ENCODE data around the gene FREY1. TPM values are rescaled to one million over a fixed set of nuclear protein-coding genes. Genes with fewer than 3 reads are reported as not detected.

FREY1 gene
- total and polyA plus RNA-seq, 2 of the 8 experiments (the other 6 are each of a cell fraction or from before 2014, with no cell fraction given): 0.32 to 1.1 TPM

GRCh38 chr11:45948356-45948755 lies 41.3 kb upstream of the FREY1 start:
- CTCF ChIA-PET (ENCODE audit: partially characterized antibody): interaction anchor here (1.1 to 3.6 kb wide), 5 partner anchors 11 to 169 kb away, joined by 3 to 18 read pairs (median 4); no protein-coding TSS in a partner anchor
- no peak overlapping the region for H3K27ac ChIP-seq (ENCODE audit: low read depth, low read length)
- no peak overlapping the region for H4K8ac ChIP-seq (ENCODE audit: extremely low read depth, insufficient read depth, low read length)

More at GRCh38 chr11:45948356-45948755, 41.3 kb upstream of the FREY1 start:
- peaks cover 0 to 41% (median 29%) of the 10 kb centered on the region in 4 experiments for H3K36me3 ChIP-seq (ENCODE audit: control insufficient read depth in 2 of 4, insufficient read depth in 4 of 4, low read length in 3 of 4)
- H3K4me3 ChIP-seq (ENCODE audit: extremely low read depth in 1 of 4, insufficient read depth in 2 of 4, low read depth in 3 of 4, low read length in 4 of 4): no peak overlapping the region
- H3K4me1 ChIP-seq (replicated peaks in 1 of 4; ENCODE audit: control insufficient read depth in 3 of 4, insufficient read depth in 4 of 4, low read length in 3 of 4): no peaks in the 10 kb centered on the region
- H3K23me2 ChIP-seq (ENCODE audit: low read depth, low read length): no peaks in the 10 kb centered on the region
- no peak overlapping the region for H3K9ac ChIP-seq (replicated peaks in 1 of 4; ENCODE audit: extremely low read depth in 1 of 4, low read depth in 3 of 4, low read length in 3 of 4)
- no peak overlapping the region for H3K23ac ChIP-seq (ENCODE audit: insufficient read length)
- whole genome bisulfite sequencing, 2 experiments (ENCODE audit: extremely low coverage in 1 of 2, insufficient coverage in 1 of 2, insufficient read length in 1 of 2, insufficient replicate concordance in 2 of 2, low coverage in 1 of 2, low lambda C conversion rate in 2 of 2, missing lambda C conversion rate in 1 of 2): 96% methylated on average over 3 of the region's 3 CpGs; no CpG with 5 or more reads in 1 of the 2 experiments
- POLR2A ChIA-PET (ENCODE audit: partially characterized antibody): interaction anchor here (0.9 kb wide), 1 partner anchor 25 kb away, joined by 3 read pairs; no protein-coding TSS in a partner anchor
- DNase-seq (ENCODE audit: low read depth in 1 of 2, low spot score in 2 of 2) (no peak), FAIRE-seq (no peak)
- H2AFZ ChIP-seq (ENCODE audit: low read length): no peak overlapping the region
- H3K9me3 ChIP-seq (ENCODE audit: insufficient read depth in 2 of 2, low read depth in 1 of 2, low read length in 1 of 2): no peaks in the 10 kb centered on the region
- H2BK20ac ChIP-seq (ENCODE audit: low read length): no peak overlapping the region
- H3K4ac ChIP-seq (replicated peaks; ENCODE audit: insufficient read length, low read depth, low read length): no peak overlapping the region
- no peak overlapping the region for H2BK12ac ChIP-seq (ENCODE audit: low read depth, low read length)
- H2BK120ac ChIP-seq (replicated peaks; ENCODE audit: low read depth, low read length): no peak overlapping the region
- H3K56ac ChIP-seq (replicated peaks; ENCODE audit: insufficient read length, low read depth, low read length): no peak overlapping the region
- H4K5ac ChIP-seq (ENCODE audit: insufficient read length, low read depth, low read length): no peak overlapping the region
- no peak overlapping the region for H4K91ac ChIP-seq (replicated peaks; ENCODE audit: insufficient read length, low read length)
- H2AK5ac ChIP-seq (ENCODE audit: low read depth, low read length): no peak overlapping the region
- no peak overlapping the region for H3K18ac ChIP-seq (ENCODE audit: extremely low read depth, low read length)
- no peaks in the 10 kb centered on the region for H3K27me3 ChIP-seq (replicated peaks in 1 of 4; ENCODE audit: control insufficient read depth in 3 of 4, extremely low read depth in 1 of 4, insufficient read depth in 3 of 4, low read length in 3 of 4)
- H4K20me1 ChIP-seq (replicated peaks in 1 of 2; ENCODE audit: control insufficient read depth in 1 of 2, insufficient read depth in 2 of 2, low read length in 2 of 2): no peaks in the 10 kb centered on the region
- no peak overlapping the region for H3K4me2 ChIP-seq (ENCODE audit: insufficient read depth in 1 of 2, low read depth in 2 of 2, low read length in 2 of 2)
- H3K79me1 ChIP-seq (ENCODE audit: low read depth, low read length): no peaks in the 10 kb centered on the region
- no peak overlapping the region for H2BK5ac ChIP-seq (ENCODE audit: low read depth, low read length)
- no peaks in the 10 kb centered on the region for H3K79me2 ChIP-seq (ENCODE audit: control insufficient read depth in 1 of 2, insufficient read depth in 2 of 2, low read length in 2 of 2)
- TF ChIP-seq RBBP5 (IDR thresholded peaks at IDR 0.05; ENCODE audit: borderline replicate concordance, low read depth, low read length): no peak
- no peak for TF ChIP-seq BRCA1 (IDR thresholded peaks at IDR 0.05; ENCODE audit: low read depth, low read length)
- TF ChIP-seq KDM1A (IDR thresholded peaks at IDR 0.05; ENCODE audit: borderline replicate concordance, low read length): no peak
- no peak for TF ChIP-seq RAD21 (IDR thresholded peaks at IDR 0.05 in 1 of 2, conservative IDR thresholded peaks at IDR 0.05 in 1 of 2; ENCODE audit: low read depth in 2 of 2, low read length in 2 of 2)
- no peak for TF ChIP-seq FOSL1 (IDR thresholded peaks at IDR 0.05; ENCODE audit: insufficient read depth, low read depth, low read length)
- no peak for TF ChIP-seq POLR2AphosphoS5 (IDR thresholded peaks at IDR 0.05; ENCODE audit: low read depth, low read length)
- no peak for TF ChIP-seq CBX8 (IDR thresholded peaks at IDR 0.05; ENCODE audit: borderline replicate concordance, low read depth, low read length)
- TF ChIP-seq TAF1 (IDR thresholded peaks at IDR 0.05; ENCODE audit: low read depth, low read length): no peak
- no peak for TF ChIP-seq TBP (IDR thresholded peaks at IDR 0.05; ENCODE audit: low read depth, low read length)
- no peak for TF ChIP-seq SP2 (IDR thresholded peaks at IDR 0.05; ENCODE audit: low read length)
- no peak for TF ChIP-seq JUN (IDR thresholded peaks at IDR 0.05; ENCODE audit: low read depth, low read length)
- TF ChIP-seq EZH2 (IDR thresholded peaks at IDR 0.05; ENCODE audit: low read depth, low read length, severe bottlenecking): no peak
- no peak overlapping the region for H3K14ac ChIP-seq (ENCODE audit: insufficient read length)
- no peak overlapping the region for H2BK15ac ChIP-seq (ENCODE audit: low read length)
